HG02885 (cell line): ENCODE data around the gene CHRM1.
"Not testable (repeated sequence)": the region's sequence is repeated elsewhere in the genome, so short reads cannot be mapped to it uniquely, and the experiment has no call there.

Source experiments
- ATAC-seq: cut with Tn5 transposase; IDR thresholded peaks from one replicate; pipeline ENCODE4 v1.9.1; 2021; ENCODE audit warnings: mild to moderate bottlenecking; ENCODE audit not compliant: unreplicated experiment, poor library complexity

Gene CHRM1

DNA sequence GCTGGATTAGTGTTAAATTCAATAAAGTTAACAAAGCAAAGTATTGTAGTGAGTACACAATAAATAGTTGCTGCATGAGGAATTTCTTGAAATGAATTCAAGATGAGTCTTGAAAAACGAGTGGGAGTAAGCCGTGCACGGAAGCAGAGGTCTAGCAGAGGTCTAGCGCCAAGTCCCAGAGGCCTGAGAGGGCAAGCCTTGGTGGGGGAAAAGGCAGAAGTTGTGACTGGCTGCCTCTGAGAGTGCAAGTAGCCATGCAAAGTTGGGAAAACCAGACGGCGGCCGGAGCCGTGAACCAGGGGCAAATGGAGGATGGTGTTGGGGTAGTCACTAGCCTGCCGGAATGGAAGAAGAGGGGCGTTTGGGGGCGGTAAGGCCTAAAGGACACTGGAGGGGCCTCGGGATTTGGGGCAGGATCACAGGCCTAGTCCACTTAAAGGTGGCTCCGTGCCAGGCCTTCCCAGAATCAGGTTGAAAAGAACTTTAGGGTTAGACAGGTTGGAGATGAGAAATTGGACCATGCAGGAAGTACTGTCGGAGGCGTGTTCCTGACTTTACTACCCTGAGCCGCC lies 40.8 kb downstream of the CHRM1 start:
- peak; percentile 33 for ATAC-seq

DNA sequence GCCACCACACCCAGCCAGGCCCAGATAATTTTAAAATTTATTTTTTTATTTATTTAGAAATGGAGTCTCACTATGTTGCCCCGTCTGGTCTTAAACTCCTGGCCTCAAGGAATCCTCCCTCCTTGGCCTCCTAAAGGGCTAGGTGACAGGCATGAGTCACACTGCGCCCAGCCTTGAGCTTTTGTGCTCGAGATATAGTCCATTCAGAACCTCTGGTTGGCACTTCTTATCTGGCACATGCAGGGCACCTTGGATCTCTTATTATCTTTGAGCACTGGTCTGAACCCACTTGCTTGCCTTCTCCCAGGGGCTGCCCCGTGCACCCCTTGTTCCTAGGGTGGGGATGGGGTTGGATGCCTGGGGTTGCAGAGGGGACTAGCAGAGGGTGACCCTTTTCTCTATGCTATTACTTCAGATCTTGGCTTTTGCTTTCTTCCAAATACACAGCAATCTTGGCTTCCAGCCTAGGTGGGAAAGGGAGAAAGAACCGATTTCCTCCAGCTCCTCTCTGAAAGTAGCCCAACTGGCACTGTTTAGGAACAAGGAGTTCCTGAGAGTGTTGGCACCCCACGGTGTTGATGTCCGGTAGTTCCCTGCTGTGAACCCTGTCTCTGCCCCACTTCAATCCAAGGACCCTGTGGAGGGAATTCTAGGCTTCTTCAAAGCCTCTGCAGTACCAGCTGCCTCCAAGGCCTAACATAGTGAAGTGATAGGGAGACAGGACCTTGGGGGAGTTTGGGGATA lies 41.8 kb downstream of the CHRM1 start:
- no peak for ATAC-seq

DNA sequence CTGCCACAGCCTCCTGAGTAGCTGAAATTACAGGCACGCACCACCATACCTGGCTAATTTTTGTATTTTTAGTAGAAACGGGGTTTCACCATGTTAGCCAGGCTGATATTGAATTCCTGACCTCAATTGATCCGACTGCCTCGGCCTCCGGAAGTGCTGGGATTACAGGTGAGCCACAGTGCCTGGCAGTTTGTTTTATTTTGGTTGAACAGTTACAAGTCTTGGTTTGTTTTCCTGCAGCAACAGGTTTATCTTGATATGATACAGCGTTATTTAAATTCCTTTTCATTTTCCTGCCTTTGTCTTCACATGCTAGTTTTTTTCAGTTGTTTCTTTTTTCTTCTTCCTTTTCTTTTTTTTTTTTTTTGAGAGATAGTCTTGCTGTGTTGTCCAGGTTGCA lies 44.5 kb downstream of the CHRM1 start:
- no peak for ATAC-seq

DNA sequence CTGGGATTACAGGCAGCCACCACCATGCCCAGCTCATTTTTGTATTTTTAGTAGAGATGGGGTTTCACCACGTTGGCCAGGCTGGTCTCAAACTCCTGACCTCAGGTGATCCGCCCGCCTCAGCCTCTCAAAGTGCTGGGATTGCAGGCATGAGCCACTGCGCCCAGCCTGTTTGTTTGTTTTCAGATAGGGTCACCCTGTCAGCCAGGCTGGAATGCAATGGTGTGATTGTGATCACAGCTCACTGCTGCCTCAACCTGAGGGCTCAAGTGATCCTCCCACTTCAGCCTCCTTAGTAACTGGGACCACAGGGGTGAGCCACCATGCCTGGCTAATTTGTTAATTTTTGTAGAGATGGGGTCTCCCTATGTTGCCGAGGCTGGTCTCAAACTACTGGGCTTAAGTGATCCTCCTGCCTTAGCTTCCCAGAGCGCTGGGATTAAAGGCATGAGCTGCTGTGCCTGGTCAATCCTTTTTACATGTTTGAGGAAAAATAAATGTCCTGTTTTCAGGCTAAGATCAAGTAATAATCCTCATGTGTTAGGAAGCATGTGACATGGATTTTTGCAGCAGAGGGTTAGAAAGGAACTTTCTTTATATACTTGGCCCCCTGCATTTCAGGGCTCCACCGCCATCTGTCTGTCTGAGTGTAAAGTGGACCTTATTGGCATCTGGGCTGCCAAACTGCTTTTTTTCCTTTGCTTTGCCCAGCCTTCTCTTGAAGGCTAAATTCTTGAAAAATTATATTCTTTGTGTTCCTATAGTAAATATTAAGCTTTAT lies 45.3 kb downstream of the CHRM1 start:
- ATAC-seq = no peak

DNA sequence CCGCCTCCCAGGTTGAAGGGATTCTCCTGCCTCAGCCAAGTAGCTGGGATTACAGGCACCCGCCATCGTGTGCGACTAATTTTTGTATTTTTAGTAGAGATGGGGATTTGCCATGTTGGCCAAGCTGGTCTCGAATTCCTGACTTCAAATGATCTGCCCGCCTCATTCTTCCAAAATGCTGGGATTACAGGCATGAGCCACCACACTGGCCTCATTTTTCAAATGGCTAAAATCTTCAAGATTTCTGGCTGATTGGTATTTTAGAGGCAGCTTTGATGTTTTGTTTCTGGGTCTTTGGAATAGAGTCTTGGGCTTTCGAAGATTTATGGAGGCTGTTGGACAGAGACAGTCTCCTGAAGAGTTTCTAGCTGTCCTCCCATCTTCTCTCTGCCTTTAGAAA lies 46.3 kb downstream of the CHRM1 start:
- no peak for ATAC-seq

DNA sequence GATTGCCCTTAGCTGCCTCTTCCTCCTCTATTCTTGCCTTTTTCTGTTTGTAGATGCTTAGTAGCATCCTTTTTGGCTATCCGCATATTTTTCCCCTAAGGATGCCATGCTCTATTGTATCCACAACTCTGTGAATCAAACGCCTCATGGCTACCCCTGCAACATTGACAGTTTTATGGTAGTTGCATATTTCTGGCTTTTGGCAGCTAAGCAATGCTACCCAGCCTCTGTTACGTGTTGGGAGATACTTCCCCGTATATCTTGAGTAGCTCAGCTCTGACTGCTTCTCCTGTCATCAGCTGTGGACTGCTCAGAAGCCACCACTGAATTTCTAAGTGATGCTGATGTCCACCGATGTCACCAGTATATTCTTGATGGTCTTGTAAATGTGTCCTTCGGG lies 55.5 kb downstream of the CHRM1 start:
- ATAC-seq = no peak

DNA sequence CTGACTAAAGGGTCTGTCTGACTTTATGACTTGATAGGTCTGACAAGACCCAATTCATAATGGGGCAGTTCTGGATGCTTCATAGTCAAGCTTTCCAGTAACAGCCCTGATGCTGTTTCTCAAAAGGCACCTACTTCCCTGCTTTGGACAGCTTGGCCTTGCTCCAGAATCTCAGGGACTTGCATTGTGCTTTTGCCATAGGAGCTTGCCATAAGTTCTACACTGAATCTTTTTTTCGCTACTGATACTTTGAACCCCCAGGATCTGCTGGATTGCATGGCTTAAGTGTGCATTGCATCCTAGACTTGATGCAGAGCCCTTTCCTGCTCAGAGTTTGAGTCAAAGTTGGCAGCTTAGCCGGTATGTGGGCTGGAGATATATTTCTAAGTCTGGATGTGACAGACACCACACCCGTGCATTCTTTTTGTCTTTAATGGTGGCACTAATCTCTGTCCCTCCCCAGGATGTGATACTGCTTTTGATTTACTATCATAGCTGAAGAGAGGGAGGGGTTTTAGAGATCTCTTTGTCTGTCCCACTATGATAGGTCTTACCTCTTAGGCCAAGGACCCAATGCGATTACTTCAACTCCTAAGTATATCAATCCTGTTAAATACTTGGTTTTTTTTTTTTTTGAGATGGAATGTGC lies 57.4 kb downstream of the CHRM1 start:
- ATAC-seq = no peak

DNA sequence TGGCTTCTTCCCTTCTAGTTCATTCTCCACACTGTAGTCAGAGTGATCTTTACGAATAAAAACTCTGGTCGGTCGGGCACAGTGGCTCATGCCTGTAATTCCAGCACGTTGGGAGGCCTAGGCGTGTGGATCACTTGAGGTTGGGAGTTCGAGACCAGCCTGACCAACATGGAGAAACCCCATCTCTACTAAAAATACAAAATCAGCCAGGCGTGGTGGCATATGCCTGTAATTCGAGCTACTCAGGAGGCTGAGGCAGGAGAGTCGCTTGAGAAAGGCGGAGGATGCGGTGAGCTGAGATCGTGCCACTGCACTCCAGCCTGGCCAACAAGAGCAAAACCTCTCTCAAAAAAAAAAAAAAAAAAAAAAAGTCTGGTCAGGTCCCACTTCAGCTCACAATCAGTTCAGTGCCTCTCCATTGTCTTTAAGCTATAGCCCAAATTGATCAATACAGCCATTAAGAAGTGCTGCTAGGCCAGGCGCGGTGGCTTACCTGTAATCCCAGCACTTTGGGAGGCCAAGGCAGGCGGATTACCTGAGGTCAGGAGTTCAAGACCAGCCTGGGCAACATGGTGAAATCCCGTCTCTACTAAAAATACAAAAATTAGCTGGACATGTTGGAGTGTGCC lies 59.5 kb downstream of the CHRM1 start:
- not testable (repeated sequence) for ATAC-seq

DNA sequence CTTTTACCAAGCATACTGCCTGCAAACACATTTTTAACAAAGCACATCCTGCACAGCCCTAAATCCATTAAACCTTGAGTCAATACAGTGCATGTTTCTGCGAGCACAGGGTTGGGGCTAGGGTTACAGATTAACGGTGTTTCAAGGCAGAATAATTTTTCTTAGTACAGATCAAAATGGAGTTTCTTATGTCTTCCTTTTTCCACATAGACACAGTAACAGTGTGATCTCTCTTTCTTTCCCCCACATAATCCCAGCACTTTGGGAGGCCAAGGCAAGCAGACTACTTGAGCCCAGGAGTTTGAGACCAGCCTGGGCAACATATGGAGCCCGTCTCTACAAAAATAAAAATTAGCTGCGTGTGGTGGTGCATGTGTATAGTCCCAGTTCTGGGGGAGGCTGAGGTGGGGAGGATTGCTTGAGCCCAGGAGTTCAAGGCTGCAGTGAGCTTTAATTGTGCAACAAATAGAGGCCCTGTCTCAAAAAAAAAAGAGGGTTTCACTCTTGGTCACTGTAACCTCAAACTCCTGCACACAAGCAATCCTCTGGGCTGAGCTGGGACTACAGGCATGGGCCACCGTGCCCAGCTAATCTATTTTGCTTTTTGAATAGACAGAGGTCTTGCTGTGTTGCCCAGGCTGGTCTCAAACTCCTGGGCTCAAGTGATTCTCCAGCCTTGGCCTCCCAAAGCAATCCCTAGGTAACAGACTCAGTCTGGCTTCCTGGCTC lies 60.2 kb downstream of the CHRM1 start:
- ATAC-seq = peak; percentile 50

DNA sequence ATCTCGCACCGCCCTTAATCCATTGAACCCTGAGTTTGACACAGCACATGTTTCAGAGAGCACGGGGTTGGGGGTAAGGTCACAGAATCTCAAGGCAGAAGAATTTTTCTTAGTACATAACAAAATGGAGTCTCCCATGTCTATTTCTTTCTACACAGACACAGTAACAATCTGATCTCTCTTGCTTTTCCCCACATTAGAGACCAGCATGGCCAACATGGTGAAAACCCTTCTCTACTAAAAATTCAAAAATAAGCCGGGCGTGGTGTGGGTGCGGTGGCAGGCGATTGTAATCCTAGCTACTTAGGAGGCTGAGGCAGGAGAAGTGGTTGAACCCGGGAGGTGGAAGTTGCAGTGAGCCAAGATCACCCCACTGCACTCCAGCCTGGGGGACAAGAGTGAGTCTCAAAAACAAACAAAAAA lies 61.9 kb downstream of the CHRM1 start:
- ATAC-seq = not testable (repeated sequence)
